ENCODE measurements around the gene XRN2. TPM values are rescaled to one million over a fixed set of nuclear protein-coding genes. Genes with fewer than 3 reads are reported as not detected.

XRN2 gene
- total RNA-seq, 1 experiment from 2014 or later: 118 TPM

GRCh38 chr20:21391185-21391971 is 88.2 kb downstream of the XRN2 start:
- ChIA-PET CTCF (interaction anchor here (1.0 to 2.9 kb wide), 6 partner anchors 27 to 532 kb away, joined by 3 to 19 read pairs (median 4); no protein-coding TSS in a partner anchor), POLR2A (interaction anchor here (1.0 kb wide), 1 partner anchor 49 kb away, joined by 3 read pairs; no protein-coding TSS in a partner anchor)
- peaks cover 53% of the 10 kb centered on the region for H3K4me1 Mint-ChIP-seq
- TF ChIP-seq ZNF416 (CRISPR knock-in tag; IDR thresholded peaks at IDR 0.05) (no peak), CTCF (IDR thresholded peaks at IDR 0.05) (no peak), ZNF317 (CRISPR knock-in tag; IDR thresholded peaks at IDR 0.05; ENCODE audit: borderline replicate concordance, low read depth) (no peak), OVOL2 (CRISPR knock-in tag; IDR thresholded peaks at IDR 0.05; ENCODE audit: borderline replicate concordance) (no peak), ZNF263 (CRISPR knock-in tag; IDR thresholded peaks at IDR 0.05; ENCODE audit: low read depth) (no peak), GRHL2 (CRISPR knock-in tag; IDR thresholded peaks at IDR 0.05; ENCODE audit: insufficient replicate concordance, severe bottlenecking) (no peak), FOXP4 (CRISPR knock-in tag; IDR thresholded peaks at IDR 0.05) (no peak), ZNF281 (CRISPR knock-in tag; IDR thresholded peaks at IDR 0.05) (no peak), MAX (CRISPR knock-in tag; IDR thresholded peaks at IDR 0.05) (no peak), ZBTB21 (CRISPR knock-in tag; IDR thresholded peaks at IDR 0.05; ENCODE audit: borderline replicate concordance) (no peak), FOXP1 (CRISPR knock-in tag; IDR thresholded peaks at IDR 0.05; ENCODE audit: borderline replicate concordance) (0 out of 2 replicates have a peak, but pooled peaks have one; percentile 26), GTF2I (CRISPR knock-in tag; conservative IDR thresholded peaks at IDR 0.05) (no peak), ZNF121 (CRISPR knock-in tag; IDR thresholded peaks at IDR 0.05) (0 out of 2 replicates have a peak, but pooled peaks have one; percentile 4), NR1H2 (CRISPR knock-in tag; IDR thresholded peaks at IDR 0.05) (no peak), MLX (CRISPR knock-in tag; IDR thresholded peaks at IDR 0.05) (no peak), AR (CRISPR knock-in tag; IDR thresholded peaks at IDR 0.05) (no peak), SMAD3 (CRISPR knock-in tag; IDR thresholded peaks at IDR 0.05; ENCODE audit: borderline replicate concordance) (no peak), ZNF425 (CRISPR knock-in tag; conservative IDR thresholded peaks at IDR 0.05) (no peak; the same call in 1 of the 2 replicates), ELF4 (CRISPR knock-in tag; IDR thresholded peaks at IDR 0.05; ENCODE audit: low read depth) (no peak), HMGXB4 (CRISPR knock-in tag; IDR thresholded peaks at IDR 0.05) (no peak), SOX15 (CRISPR knock-in tag; IDR thresholded peaks at IDR 0.05) (no peak)

More at GRCh38 chr20:21391185-21391971, 88.2 kb downstream of the XRN2 start:
- Mint-ChIP-seq H3K4me3 (peak overlapping the region; percentile 81), H3K9me3 (no peaks in the 10 kb centered on the region), H3K27me3 (ENCODE audit: low read depth) (peaks cover 60% of the 10 kb centered on the region), H3K27ac (no peak overlapping the region), H3K36me3 (peaks cover 21% of the 10 kb centered on the region)
- DNase-seq (ENCODE audit: low spot score) (peak; percentile 51), ATAC-seq (peak; percentile 64)
